ACHN (cell line): Measurements from ENCODE around the gene KREMEN2.

ENCODE experiments used
- DNase-seq: peaks from one replicate; pipeline ENCODE4 v3.0.0-alpha.2; 2015
- in situ Hi-C: cut with HindIII; loops from 2 replicates; pipeline ENCODE4 v1.10.0; 2017; ENCODE audit warnings: low sequenced_read_pairs, low pct_ligation_motif_present, low pct_unique_long_range_greater_than_20kb

Gene KREMEN2

DNA sequence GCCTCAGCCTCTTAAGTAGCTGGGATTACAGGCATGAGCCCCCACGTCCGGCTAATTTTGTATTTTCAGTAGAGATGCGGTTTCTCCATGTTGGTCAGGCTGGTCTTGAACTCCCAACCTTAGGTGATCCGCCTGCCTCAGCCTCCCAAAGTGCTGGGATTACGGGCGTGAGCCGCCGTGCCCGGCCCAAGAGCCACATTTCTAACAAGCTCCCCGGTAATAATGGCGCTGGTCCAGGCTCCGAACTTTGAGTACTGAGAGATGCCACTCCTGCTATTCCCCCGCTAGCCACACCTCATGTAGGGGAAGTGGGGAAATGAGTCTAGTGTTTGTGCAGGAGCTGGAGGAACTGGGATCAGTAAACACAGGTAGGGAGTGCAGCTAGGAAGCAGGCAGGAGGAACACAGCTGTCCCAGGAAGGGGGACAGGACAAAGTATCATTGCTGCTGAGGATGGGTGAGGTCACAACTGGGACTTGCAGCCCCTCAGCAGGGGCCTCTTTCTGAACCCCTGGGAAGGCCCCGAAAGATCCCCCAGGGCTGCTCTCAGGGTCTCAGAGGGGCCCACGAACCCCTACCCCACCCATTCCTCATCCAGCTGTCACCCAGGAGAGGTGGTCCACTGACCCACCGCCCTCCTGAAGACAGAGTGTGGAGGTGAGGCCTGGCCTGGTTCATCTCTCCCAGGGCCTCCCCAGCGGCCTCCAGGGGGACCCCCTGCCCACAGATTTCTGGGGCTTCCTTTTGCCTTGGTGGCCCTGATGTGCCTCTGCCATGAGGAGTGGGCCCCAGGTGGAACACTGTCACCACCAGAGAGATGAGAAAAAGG, 3.7 kb upstream of the KREMEN2 start:
- in situ Hi-C loops = no loop called here
- no peak for DNase-seq

DNA sequence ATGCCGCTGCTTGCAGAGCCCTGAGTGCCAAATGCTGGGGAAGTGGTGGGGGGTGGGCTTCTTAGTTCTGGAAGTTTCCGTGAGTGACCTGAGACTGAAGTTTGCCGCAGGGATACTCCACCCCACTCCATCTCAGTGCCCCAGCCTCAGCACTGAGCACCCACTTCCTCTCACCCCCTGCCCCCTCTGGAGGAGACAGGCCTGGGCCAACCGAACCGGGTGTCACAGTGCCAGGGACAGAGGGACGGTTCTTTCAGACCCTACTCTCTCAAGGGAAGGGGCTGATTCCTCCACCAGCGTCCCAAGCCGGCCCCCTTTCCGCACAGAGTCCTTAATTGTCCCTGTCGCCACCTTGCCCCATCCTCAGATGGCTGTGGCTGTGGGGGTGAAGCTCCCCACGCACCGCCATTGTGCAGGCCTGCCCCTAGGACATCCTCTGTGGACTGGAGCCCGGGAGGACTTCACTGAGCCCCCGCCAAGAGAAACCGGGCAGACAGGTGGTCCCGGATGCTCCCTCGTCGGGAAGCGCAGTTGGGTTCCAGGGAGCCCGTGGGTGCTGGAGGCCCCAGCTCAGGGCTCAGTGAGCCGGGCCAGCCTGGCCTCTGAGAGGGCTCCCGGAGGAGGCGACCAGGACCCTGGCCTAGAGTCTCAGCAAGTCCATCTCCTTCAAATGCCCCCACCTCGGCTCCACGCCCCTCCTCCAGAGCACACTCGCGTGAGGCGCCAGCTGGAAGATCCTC, 1.6 kb upstream of the KREMEN2 start:
- no peak for DNase-seq
- in situ Hi-C loops = no loop called here

DNA sequence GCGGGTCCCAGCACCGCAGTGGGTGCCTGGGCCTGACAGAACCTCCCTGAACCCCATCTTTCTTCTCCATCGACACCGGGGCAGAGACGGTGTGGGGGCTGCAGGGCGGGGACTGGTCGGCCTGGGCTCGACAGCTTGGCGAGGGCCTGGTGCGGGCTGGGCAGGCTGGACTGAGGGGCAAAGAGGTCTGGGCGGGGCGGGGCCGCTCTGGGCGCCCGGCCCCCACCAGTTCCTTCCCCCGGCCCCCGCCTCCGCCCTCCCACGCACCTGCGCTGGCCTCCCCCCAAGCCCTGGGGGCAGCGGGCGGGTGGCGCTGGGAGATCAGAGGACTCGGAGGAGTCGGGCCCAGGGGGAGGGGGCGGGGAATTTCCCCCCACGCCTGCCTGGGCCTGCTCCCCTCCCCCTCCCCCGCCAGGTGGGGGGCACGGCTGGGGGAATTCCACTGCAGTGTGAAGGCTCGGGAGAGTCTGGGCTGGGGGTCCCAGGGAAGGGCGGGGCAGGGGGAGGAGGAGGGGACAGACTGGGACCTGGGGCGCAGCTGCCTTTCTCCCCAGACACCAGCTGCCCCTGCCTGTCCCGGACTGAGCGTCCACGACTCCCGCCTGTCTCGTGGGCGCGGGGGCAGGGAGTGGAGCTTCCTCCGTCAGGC, 877 bp upstream of the KREMEN2 start:
- DNase-seq = no peak
- in situ Hi-C loops = no loop called here

DNA sequence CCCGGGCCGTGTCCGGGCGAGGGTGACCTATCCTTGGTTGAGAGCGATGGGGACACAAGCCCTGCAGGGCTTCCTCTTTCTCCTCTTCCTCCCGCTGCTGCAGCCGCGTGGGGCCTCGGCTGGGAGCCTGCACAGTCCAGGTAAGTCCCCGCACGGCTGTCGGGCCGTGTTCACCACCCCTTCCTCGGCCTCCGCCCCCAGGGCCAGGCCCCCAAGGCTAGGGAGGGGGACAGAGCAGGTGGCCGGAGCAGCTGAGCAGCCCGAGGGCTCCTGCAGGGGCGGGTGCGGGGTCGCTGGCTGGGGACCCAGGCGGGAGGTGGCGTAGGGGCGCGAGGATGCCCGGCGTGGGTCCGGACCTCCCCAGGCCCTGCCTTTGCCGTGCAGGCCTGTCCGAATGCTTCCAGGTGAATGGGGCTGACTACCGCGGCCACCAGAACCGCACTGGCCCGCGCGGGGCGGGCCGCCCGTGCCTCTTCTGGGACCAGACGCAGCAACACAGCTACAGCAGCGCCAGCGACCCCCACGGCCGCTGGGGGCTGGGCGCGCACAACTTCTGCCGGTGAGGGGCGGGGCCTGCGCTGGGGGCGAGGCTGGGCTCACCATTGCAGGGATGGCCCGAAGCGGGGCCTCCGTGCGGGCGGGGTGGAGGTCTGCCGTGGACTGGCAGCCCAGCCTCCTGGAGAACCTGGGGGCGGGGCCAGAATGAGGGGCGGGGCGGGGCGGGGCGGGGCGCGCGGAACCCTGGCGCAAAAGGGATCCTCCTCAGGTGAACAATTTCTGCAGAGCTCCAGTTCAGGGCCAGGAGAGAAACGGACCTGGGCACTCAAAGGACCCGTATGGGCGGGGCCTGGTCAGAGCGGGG, 631 bp downstream of the KREMEN2 start:
- peak; percentile 89 for DNase-seq
- in situ Hi-C loops = no loop called here

DNA sequence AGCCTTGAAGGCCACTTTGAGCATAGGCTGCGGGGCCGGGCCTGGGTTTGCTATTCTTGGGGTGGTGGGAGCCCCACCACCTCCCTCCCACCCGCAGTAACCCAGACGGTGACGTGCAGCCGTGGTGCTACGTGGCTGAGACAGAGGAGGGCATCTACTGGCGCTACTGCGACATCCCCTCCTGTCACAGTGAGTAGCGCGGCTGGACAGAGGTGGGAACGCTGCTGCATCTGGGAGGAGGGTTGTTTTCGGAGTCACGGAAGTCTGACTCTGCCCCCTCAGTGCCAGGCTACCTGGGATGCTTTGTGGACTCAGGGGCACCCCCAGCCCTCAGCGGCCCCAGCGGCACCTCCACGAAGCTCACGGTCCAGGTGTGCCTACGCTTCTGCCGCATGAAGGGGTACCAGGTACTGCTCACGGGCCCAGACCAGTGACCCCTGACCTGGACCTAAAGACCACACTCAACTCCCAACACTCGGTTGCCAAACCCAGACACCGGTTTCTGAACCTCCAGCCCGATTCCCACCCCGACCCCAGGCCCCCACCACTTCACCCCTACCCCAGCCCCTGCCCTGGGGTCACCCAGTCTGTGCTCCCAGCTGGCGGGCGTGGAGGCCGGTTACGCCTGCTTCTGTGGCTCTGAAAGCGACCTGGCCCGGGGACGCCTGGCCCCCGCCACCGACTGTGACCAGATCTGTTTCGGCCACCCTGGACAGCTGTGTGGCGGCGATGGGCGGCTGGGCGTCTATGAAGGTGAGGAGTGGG, 2.1 kb downstream of the KREMEN2 start:
- DNase-seq = no peak
- in situ Hi-C loops = no loop called here

DNA sequence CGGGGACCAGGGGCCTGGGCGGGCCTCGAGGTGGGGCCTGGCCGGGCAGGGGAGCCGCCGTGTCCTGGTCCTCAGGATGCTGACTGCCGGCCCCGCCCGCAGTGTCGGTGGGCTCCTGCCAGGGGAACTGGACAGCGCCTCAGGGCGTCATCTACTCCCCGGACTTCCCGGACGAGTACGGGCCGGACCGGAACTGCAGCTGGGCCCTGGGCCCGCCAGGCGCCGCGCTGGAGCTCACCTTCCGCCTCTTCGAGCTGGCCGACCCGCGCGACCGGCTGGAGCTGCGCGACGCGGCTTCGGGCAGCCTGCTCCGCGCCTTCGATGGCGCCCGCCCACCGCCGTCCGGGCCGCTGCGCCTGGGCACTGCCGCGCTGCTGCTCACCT, 2.7 kb downstream of the KREMEN2 start:
- no peak for DNase-seq
- in situ Hi-C loops = no loop called here

DNA sequence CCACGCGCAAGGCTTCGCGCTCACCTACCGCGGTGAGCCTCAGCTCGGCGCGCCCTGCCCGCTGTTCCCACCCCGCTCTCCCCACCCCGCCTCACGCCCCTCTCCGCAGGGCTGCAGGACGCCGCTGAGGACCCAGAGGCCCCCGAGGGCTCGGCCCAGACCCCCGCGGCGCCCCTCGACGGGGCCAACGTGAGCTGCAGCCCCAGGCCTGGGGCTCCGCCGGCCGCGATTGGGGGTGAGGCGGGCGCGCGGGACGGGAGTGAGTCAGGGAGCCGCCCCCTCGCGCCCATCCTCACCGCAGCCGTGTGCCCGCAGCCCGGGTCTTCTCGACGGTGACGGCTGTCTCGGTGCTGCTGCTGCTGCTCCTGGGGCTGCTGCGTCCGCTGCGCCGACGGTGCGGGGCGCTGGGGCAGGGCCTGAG, 3.1 kb downstream of the KREMEN2 start:
- DNase-seq = no peak
- in situ Hi-C loops = no loop called here

DNA sequence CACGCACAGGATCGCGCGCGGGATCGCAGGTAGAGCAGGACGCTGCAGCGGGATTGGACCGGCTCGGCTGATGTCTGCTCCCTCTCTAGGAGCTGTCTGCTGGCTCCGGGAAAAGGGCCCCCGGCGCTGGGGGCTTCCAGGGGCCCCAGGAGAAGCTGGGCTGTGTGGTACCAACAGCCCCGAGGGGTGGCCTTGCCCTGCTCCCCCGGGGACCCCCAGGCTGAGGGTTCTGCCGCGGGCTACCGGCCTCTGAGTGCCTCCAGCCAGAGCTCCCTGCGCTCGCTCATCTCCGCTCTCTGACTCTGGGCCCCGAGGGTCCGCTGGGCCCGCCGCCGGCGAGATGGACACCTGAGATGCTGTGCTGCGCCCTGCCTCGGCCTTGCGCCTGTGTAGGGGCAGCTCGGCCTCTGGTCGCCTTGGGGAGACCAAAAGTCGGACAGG, 3.7 kb downstream of the KREMEN2 start:
- in situ Hi-C loops = no loop called here

DNA sequence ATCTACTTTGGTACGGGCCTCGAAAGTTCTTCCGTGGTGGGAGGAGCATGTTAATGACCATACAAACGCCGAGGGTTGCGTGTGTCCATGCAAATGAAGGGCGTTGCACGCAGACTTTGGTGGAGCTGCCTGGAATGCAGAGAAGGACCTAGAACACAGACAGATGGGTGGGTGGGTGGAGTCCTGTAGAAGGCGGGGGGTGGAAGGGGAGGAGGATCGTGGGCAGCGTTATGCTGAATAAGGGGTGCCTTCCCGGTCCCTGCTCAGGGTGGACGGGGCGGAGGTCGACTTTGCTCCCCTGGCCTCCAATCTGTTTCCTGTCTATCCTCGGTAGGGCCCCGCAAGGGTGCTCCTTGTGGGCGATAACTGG, 4.3 kb downstream of the KREMEN2 start:
- in situ Hi-C loops = no loop called here
- no peak for DNase-seq

More for the DNA sequence above, 3.7 kb downstream of the KREMEN2 start:
- no peak for DNase-seq

DNA sequence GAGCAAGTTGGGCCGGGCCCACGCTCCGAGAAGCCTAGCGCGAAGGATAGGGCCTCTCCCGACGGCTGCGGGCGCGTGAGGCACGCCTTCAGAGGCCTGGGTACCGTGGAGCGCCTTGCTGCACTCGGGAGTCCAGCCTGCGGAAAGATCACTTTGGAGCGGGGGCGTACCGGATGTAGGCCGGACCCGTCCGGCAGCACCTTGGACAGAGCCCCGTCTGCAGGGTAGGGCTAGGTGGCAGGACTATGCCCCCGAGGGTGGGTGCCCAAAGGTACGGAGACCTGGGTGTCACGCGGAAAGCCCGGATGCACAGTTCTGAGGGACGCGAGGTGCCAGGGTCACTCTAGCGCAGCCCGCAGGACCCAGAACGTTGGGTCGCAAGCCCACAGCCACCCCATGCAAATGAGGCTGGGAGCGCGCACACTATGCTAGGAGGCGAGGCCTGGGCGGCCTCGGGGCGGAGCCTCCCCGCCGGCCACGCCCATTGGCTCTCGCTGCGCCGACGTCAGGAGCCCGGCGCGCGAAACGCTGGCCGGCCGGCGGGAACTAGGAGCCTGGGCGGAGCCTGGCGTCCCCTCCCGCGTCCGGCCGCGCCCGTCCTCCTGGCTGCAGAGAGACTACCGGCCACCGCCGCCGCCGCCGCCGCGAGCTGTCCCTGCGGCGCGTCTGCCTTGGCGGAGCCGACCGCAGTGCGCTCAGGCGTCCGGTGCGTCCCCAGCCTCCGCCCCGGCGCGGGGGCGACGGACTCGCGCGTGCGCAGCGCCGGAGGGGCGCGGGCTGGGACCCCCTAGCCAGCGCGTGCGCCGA, 4.9 kb downstream of the KREMEN2 start, which contains the start of gene PAQR4:
Gene PAQR4, plus strand, starts transcription at position 611 of the 807 bp plus-strand sequence. CDS start 327 bp downstream, outside the sequence.
- in situ Hi-C loops = no loop called here

DNA sequence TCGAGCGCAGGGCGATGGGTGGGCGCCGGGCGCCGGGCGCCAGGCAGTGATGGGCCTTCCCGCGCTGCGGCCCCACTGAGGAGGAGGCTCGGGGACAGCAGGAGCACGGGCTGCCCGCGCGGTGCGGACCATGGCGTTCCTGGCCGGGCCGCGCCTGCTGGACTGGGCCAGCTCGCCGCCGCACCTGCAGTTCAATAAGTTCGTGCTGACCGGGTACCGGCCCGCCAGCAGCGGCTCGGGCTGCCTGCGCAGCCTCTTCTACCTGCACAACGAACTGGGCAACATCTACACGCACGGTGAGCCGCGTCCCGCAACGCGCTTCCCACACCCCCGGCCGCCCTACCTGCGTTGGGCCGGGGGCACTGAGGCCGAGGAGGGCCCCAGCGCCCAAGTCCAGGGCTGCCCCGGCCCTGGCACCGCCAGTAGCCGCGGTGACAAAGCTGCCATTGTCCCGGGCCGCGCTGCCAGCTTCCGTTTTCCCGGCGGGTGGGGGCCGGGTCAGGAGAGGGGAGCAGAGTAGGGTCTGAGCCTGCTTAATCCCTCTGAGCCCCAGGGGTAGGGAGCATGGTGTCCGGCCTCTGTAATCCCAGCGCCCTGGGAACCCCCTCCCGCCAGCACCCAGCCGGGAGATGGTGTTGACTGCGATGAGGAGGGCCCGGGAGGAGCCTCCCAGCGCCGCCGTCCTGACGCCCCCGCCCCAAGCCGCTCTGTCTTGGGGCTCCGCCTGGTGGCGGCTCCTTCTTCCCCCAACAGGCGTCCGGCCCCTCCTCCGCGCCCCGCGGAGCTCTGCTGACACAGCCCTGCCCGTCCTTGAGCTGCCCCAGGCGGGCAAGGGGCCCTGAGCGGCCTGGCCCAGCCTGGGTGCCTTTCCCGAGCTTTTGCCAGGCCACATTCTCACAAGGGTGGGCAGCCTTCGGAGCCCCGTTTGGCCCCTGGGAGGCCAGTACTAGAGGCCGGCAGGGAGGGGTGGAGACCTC, 5.8 kb downstream of the KREMEN2 start:
- DNase-seq = peak; percentile 84
- in situ Hi-C loops = no loop called here

More for the DNA sequence above, 4.9 kb downstream of the KREMEN2 start, which contains the start of gene PAQR4:
- peak; percentile 95 for DNase-seq

DNA sequence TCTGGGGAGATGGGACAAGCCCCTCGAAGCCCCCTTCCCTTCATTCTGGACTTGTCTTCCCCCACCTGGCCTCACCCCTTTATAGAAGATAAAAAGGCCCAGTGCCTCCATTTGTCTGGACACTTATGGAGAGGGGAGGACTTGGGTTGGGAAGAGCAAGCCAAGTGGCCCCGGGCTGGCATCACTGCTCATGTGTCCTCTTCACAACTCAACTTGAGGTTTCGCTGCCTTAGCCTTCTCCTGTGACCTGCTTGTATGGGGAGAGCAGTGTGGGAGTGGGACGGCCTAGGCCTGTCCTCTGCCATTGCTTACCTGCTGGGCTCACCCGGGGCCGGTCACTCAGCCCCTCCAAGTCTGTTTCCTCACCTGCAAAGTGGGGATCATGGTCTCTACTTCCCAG, 6.5 kb downstream of the KREMEN2 start:
- in situ Hi-C loops = no loop called here
- DNase-seq = no peak

DNA sequence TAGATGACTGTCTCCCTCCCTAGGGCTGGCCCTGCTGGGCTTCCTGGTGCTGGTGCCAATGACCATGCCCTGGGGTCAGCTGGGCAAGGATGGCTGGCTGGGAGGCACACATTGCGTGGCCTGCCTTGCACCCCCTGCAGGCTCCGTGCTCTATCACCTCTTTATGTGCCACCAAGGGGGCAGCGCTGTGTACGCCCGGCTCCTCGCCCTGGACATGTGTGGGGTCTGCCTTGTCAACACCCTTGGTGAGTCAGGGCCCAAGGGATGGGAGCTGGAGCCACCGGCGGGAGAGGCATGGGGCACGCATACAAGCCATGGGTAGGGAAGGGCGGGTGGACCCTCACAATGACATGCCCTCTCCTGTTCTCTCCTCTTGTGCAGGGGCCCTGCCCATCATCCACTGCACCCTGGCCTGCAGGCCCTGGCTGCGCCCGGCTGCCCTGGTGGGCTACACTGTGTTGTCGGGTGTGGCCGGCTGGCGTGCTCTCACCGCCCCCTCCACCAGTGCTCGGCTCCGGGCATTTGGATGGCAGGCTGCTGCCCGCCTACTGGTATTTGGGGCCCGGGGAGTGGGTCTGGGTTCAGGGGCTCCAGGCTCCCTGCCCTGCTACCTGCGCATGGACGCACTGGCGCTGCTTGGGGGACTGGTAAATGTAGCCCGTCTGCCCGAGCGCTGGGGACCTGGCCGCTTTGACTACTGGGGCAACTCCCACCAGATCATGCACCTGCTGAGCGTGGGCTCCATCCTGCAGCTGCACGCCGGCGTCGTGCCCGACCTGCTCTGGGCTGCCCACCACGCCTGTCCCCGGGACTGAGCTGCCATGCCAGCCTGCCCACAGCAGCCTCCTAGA, 7.3 kb downstream of the KREMEN2 start:
- in situ Hi-C loops = no loop called here
- no peak for DNase-seq

DNA sequence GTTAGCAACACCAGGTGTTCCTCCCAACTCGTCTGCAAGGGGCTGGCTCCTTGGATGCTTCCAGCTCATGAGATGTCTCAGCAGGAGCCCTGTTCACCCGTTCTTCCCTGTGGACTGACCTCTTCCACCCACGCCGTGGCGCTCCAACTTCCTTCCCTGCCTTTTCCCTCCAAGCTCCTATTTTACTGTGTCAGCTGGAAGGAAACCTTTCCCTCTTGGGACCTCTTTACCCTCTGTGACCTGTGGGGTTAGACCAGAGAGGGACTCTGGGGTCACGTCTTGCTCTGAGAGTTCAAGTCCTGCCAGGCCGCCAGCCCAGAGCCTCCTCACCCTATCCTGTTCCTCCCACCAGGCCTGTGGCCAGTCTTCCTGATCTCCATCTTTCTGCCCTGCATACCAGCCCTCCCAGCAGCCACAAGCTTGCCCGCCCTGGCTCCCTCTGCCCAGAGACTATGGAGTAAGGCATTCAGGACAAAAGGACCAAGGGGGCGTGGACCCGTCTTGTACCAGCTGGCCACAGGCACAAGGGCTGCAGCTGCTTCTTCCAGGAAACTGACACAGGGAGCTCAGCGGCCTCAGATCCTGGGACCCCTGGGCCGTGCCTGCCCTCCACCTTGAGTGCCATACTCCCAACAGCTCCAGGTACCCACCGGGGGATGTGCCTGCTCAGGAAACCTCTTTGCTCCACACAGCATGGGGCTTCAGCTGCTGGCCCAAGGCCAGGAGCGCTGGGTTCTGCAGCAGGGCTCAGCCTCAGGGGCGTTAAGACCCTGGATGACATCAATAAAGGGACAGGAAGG, 8.1 kb downstream of the KREMEN2 start:
- DNase-seq = no peak
- in situ Hi-C loops = no loop called here
